Measurements from ENCODE around the gene NOP53.

The NOP53 gene

GRCh38 chr19:47730521-47730889, 14.8 kb upstream of the NOP53 start:
- peak overlapping the region; percentile 62 for H2AFZ ChIP-seq (ENCODE audit: low read length)
- peak overlapping the region; percentile 79 for H3K4me3 ChIP-seq (ENCODE audit: low read length, poor library complexity, severe bottlenecking)
- peak overlapping the region; percentile 98 for H3K4me2 ChIP-seq (ENCODE audit: low read depth, low read length, poor library complexity, severe bottlenecking)
- peaks cover 3% of the 10 kb centered on the region; the same call in 1 of the 2 replicates for H3F3A ChIP-seq (ENCODE audit: low read depth)
- H3K4me1 ChIP-seq (ENCODE audit: insufficient read depth, low read length, poor library complexity, severe bottlenecking), result peaks cover 20% of the 10 kb centered on the region
- H3K9me3 ChIP-seq (ENCODE audit: insufficient read depth, low read depth, low read length), result no peaks in the 10 kb centered on the region
- no peak for TF ChIP-seq EZH2phosphoT487 (IDR thresholded peaks at IDR 0.05; ENCODE audit: borderline replicate concordance)
- TF ChIP-seq, protein P1, sequence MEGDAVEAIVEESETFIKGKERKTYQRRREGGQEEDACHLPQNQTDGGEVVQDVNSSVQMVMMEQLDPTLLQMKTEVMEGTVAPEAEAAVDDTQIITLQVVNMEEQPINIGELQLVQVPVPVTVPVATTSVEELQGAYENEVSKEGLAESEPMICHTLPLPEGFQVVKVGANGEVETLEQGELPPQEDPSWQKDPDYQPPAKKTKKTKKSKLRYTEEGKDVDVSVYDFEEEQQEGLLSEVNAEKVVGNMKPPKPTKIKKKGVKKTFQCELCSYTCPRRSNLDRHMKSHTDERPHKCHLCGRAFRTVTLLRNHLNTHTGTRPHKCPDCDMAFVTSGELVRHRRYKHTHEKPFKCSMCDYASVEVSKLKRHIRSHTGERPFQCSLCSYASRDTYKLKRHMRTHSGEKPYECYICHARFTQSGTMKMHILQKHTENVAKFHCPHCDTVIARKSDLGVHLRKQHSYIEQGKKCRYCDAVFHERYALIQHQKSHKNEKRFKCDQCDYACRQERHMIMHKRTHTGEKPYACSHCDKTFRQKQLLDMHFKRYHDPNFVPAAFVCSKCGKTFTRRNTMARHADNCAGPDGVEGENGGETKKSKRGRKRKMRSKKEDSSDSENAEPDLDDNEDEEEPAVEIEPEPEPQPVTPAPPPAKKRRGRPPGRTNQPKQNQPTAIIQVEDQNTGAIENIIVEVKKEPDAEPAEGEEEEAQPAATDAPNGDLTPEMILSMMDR (conservative IDR thresholded peaks at IDR 0.05; ENCODE audit: low read length), result no peak
- no peaks in the 10 kb centered on the region for H3K27me3 ChIP-seq (ENCODE audit: insufficient read depth, low read length, poor library complexity, severe bottlenecking)
- H3K9ac ChIP-seq (ENCODE audit: low read depth, low read length, poor library complexity, severe bottlenecking), result peak overlapping the region; percentile 17
- no peaks in the 10 kb centered on the region for H4K20me1 ChIP-seq (ENCODE audit: insufficient read depth, low read length, poor library complexity, severe bottlenecking)
- H3K79me2 ChIP-seq (ENCODE audit: insufficient read depth, low read length), result 0 out of 2 replicates have a peak, but pooled peaks cover 3% of the 10 kb centered on the region
- H3K36me3 ChIP-seq (ENCODE audit: insufficient read depth, low read length), result no peaks in the 10 kb centered on the region
- H3K9me2 ChIP-seq (replicated peaks; ENCODE audit: low read depth, low read length), result no peaks in the 10 kb centered on the region

- no peak overlapping the region for H3K4me3 ChIP-seq (ENCODE audit: low read length, poor library complexity, severe bottlenecking)
- H3K4me2 ChIP-seq (ENCODE audit: low read depth, low read length, poor library complexity, severe bottlenecking), result peak overlapping the region; percentile 98
- no peak for TF ChIP-seq EZH2phosphoT487 (IDR thresholded peaks at IDR 0.05; ENCODE audit: borderline replicate concordance)
- TF ChIP-seq, protein P1 (conservative IDR thresholded peaks at IDR 0.05; ENCODE audit: low read length), result no peak
- H4K20me1 ChIP-seq (ENCODE audit: insufficient read depth, low read length, poor library complexity, severe bottlenecking), result no peaks in the 10 kb centered on the region
- no peaks in the 10 kb centered on the region for H3K9me3 ChIP-seq (ENCODE audit: insufficient read depth, low read depth, low read length)
- peaks cover 3% of the 10 kb centered on the region; the same call in 1 of the 2 replicates for H3F3A ChIP-seq (ENCODE audit: low read depth)
- no peaks in the 10 kb centered on the region for H3K36me3 ChIP-seq (ENCODE audit: insufficient read depth, low read length)
- H3K4me1 ChIP-seq (ENCODE audit: insufficient read depth, low read length, poor library complexity, severe bottlenecking), result peaks cover 20% of the 10 kb centered on the region
- no peaks in the 10 kb centered on the region for H3K27me3 ChIP-seq (ENCODE audit: insufficient read depth, low read length, poor library complexity, severe bottlenecking)
- H3K9me2 ChIP-seq (replicated peaks; ENCODE audit: low read depth, low read length), result no peaks in the 10 kb centered on the region
- H3K9ac ChIP-seq (ENCODE audit: low read depth, low read length, poor library complexity, severe bottlenecking), result peak overlapping the region; percentile 17
- 0 out of 2 replicates have a peak, but pooled peaks cover 3% of the 10 kb centered on the region for H3K79me2 ChIP-seq (ENCODE audit: insufficient read depth, low read length)
- H2AFZ ChIP-seq (ENCODE audit: low read length), result no peak overlapping the region
Observed at GRCh38 chr19:47730910-47731309, 14.4 kb upstream of the NOP53 start.

DNA sequence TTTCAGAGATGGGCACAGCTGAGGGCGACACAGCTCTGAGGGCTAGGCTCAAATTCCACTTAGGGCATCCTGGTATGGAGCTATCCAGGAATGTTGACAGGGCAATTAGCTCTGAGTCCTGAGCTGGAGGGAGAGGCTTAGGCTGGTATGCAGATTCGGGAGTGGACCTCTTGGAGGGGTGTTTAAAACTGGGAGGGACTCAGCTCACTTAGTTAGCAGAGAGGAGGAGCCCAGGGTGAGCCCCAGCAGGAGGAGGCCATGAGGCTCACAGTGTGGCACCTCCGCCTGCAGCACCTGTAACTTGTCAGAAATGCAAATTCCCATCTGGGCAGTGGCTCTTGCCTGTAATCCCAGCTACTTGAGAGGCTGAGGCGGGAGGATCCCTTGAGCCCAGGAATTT, 10.2 kb upstream of the NOP53 start:
- H3K36me3 ChIP-seq (ENCODE audit: insufficient read depth, low read length), result no peaks in the 10 kb centered on the region
- H3K4me2 ChIP-seq (ENCODE audit: low read depth, low read length, poor library complexity, severe bottlenecking), result no peak overlapping the region
- no peak overlapping the region for H2AFZ ChIP-seq (ENCODE audit: low read length)
- H4K20me1 ChIP-seq (ENCODE audit: insufficient read depth, low read length, poor library complexity, severe bottlenecking), result no peaks in the 10 kb centered on the region
- H3K9ac ChIP-seq (ENCODE audit: low read depth, low read length, poor library complexity, severe bottlenecking), result no peak overlapping the region
- H3K9me2 ChIP-seq (replicated peaks; ENCODE audit: low read depth, low read length), result no peaks in the 10 kb centered on the region
- H3K9me3 ChIP-seq (ENCODE audit: insufficient read depth, low read depth, low read length), result no peaks in the 10 kb centered on the region
- H3K79me2 ChIP-seq (ENCODE audit: insufficient read depth, low read length), result no peaks in the 10 kb centered on the region
- no peak for TF ChIP-seq EZH2phosphoT487 (IDR thresholded peaks at IDR 0.05; ENCODE audit: borderline replicate concordance)
- TF ChIP-seq, protein P1 (conservative IDR thresholded peaks at IDR 0.05; ENCODE audit: low read length), result no peak
- no peaks in the 10 kb centered on the region for H3K27me3 ChIP-seq (ENCODE audit: insufficient read depth, low read length, poor library complexity, severe bottlenecking)
- peaks cover 8% of the 10 kb centered on the region for H3K4me1 ChIP-seq (ENCODE audit: insufficient read depth, low read length, poor library complexity, severe bottlenecking)
- no peaks in the 10 kb centered on the region for H3F3A ChIP-seq (ENCODE audit: low read depth)
- H3K4me3 ChIP-seq (ENCODE audit: low read length, poor library complexity, severe bottlenecking), result no peak overlapping the region
